GOT3 (cell line): Measurements from ENCODE around the gene CFAP45.

Experiments
- DNase-seq: peaks from one replicate; lab custom pipeline; 2025; ENCODE audit warnings: mixed read lengths; lab: John Stamatoyannopoulos, UW

The CFAP45 gene

DNA sequence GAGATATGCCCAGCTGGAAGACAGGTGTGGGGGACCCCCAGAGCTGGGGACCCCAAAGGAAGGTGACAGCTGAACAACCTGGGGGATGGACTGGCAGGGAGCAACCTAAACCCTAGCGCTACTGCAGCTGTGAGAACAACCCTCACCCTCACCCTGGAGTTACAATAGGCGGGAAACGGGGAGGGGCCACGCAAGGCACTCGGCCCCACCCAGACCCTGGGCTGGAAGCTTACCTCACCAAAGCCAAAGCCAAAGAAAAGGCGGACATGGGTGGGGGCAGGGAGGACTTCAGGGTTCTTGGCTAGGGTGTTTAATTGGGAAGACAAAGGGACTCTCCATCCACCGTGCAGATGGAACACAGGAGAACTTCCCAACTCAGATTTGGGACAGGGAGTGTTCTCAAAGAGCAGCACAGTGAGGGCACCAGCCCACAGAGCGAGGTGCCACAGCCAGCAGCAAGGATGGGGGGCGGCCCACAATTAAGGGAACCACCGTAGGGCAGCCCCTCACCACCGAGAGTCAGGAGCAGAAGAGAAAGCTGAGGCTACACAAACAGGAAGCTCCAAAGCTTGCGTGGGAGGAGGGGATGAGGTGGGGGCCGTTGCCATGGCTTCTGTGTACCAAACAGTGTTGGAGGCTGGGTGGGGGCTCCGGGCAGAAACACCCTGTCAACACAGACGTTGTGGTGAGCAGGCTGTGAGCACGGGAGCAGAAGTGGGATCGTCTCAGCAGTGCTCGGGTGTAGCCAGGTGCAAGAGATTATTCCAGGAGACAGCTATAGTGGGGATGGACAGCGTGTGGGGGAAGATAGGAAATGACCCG lies 23.4 kb upstream of the CFAP45 start:
- DNase-seq: no peak

DNA sequence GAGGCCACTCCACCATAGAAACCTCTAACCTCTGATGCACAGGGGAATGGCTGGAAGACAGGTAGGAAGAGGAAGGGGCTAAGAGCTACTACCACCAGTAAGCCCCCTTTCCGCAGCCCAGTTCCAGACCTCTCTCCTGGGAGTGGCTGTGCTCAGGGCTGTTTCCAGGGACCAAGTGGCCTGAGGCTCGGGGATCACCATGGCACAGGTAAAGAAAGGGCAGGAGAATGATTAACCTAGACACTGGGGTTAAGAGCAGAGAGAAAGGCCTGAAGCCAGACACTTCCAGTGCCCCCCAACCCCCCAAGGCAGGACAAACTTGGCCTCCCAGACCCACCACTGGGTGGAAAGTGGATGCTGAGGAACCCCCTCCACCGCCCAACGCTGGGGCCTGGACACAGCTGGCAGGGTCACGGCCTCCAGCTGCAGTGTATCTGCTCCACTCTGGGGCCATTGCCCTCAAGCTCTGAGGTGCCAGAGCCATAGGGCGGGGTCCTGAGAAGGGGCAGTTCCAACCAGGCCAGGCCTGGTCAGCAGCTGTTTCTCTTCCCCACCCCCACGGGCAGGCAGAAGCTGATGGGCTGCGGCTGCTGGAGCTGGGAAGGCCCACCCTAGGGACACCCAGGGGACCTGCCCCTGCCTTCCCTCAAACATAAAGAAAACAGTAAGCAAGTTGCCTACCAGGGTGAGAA lies 22.7 kb upstream of the CFAP45 start:
- no peak for DNase-seq

DNA sequence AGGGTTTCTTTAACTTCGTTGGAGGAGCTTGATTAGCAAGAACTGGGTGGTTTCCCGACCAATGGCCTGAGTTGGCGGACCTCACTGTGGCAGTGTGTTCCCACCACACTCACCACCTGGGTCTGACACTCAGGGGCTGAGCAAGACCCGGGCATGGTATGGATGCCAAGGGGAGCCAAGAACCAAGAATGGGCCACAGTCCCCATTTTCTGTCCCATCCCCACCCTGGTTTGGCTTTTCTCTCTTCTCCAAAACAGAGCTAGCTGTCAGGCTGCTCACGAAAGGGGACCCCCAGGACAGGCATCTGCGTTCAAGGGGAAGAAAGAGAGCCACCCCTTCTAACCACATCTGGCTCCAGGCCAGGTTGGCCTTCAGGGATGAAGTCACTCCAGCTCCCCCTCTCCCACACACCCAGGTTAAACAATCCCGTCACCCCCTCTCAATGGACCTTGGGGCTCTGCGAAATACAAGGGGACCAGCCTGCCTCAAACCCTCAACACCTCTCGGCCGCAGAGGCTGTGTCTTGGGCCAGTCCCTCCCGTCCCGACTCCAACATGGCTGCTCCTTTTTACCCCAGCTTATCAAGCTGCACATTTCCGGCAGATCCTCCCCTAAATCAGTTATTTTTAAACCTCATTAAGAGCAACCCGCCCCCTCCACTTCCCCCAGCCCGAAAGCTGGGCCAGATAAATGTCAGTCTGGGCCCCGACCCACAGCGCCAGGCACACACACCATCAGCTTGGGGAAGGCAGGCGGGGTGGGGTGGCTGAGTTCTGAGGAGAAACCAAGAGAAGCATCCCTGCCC lies 21.9 kb upstream of the CFAP45 start:
- no peak for DNase-seq

DNA sequence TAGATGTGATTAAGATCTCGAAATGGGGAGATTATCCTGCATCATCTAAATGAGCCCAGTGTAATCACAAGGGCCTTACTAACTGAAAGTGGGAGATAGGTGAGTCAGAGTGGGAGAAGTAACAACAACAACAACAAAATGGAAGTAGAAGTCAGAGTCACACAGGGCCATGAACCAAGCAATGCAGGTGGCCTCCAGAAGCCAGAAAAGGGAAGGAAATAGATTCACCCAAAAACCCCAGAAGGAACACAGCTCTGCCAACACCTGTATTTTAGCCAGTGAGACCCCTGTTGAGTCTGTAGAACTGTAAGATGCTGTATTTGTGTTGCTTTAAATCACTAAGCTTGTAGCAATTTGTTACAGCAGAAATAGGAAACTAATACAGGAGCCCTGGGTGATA lies 21.3 kb upstream of the CFAP45 start:
- no peak for DNase-seq

DNA sequence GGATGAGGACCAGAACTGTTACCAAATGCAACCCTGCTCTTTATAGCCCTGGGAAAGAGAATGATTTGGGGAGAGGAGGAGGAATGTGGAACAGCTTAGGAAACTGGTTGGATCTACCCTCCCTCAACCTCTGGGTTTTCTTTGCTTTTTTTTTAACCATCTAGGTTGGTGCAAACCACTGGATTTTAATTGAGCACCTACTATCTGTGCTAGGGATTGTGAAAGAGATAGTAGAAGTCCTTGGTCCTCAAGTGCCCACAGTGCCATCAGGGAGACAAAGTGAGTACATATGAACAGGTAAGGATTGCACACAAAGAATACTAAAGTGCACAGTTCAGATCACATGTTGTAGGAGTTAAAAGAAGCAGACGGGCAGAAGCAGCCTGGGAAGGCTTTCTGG lies 20.7 kb upstream of the CFAP45 start:
- no peak for DNase-seq

DNA sequence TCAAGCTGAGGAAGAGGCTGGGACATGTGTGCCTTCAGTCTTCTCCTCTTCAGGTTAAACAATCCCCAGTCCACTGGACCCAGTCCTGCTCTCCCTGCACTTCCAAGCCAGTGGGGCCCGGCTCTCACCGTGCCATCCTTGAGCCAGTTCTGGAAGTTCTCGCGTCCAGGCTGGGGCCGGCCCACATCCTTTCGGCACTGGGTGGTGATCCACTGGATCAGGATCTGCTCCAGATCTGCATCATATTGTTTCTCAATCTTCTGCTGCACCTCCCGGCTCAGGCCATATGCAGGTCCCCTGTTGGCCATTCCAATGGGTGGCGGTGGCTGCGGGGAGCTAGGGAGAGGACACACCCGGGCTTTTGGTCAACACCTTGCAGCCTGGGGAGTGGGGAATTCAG lies 20.2 kb upstream of the CFAP45 start:
- DNase-seq: no peak

DNA sequence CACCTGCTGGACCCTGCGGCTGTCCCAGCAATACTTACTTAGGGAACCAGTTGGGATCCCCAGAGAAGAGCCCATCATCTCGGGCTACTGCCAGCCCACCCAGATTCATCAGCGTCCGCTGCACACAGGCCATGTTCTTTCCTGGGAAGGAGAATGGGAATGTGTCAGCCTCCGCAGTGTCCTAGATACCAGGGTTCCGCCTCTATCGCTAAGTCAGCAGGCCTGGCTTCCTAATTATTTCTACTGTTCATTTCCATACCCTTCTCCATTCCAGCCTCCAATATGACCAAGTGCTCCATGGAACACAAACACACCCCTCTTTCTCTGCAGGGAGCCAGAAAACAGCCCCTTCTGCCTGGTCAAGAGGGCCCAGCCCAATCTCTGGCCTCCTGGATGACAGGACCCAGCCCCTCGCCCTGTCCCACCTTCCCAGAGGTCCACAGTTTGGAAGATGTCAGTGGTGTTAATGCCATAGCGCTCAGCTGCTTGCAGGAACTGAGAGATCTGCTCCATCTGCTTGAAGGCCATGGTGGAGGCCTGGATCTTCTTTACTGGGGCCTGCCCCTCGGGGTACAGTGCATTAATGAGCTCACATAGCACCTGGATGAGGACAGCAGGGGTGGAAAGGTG lies 19.4 kb upstream of the CFAP45 start:
- DNase-seq: no peak

DNA sequence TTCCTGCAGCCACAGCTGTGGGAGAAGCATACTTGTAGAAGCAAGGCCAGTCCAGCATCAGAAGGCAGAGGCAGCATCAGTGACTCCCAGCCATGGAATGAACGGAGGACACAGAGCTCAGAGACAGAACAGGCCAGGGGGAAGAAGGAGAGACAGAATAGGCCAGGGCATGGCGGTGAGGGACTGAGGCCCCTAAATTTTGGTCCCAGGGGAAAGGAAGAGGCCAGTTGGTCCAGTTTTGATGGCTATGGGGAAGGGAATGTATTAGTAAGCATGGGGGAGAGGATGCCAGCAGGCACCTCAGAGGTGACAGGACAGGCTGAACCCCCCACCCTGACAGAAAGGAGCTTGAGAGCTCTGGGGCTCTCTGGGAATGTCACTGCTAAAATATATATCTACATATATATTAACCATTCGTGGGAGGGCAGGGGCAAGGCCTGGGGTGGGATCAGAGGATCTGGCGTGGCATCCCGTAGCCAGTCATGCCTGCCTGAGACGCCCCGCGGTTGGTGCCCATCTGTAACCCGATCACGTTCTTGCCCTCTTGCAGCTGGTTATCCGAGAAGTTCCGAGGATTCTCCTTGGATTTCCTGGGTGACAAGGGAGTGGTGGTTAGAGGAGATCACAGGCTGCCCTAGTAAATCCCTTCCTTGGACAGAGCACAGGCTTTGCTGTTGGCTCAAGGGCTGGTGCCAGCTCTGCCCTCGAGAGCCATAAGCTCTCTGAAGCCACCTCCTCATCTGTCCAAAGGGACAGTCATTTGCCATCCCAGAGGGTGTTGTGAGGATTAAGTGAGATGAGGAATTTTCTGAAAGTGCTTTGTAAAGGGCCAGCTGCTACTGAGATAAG lies 18.6 kb upstream of the CFAP45 start:
- no peak for DNase-seq

DNA sequence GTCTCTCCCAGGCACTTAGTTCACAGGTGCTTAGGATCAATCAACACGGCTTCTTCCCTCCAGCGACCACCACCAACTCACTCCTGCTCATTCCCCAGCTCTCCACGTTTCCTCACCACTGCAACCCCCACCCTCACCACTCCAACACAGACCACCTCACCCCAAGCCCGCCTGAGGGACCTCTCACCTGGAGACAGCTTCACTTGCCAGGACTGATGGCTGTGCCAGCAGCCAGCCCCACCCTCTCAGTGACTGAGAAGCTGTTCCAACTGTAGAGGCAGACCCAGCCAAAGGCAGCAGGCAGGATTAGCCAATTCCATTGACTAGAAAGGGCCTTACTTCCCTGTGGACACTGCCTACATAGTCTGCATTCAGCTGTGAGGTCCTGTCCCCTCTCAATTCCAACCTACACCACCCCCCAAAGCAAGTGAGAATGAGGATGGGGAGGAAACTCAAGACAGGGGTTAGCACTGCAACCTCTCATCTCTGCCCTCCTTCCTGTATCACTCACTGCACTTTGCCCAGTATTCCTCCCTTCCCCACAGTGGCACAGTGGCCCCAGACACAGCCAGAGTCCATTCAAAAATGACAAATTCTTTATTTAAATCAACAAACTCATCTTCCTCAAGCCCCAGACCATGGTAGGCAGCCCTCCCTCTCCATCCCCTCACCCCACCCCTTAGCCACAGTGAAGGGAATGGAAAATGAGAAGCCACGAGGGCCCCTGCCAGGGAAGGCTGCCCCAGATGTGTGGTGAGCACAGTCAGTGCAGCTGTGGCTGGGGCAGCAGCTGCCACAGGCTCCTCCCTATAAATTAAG lies 17.8 kb upstream of the CFAP45 start:
- DNase-seq: no peak

DNA sequence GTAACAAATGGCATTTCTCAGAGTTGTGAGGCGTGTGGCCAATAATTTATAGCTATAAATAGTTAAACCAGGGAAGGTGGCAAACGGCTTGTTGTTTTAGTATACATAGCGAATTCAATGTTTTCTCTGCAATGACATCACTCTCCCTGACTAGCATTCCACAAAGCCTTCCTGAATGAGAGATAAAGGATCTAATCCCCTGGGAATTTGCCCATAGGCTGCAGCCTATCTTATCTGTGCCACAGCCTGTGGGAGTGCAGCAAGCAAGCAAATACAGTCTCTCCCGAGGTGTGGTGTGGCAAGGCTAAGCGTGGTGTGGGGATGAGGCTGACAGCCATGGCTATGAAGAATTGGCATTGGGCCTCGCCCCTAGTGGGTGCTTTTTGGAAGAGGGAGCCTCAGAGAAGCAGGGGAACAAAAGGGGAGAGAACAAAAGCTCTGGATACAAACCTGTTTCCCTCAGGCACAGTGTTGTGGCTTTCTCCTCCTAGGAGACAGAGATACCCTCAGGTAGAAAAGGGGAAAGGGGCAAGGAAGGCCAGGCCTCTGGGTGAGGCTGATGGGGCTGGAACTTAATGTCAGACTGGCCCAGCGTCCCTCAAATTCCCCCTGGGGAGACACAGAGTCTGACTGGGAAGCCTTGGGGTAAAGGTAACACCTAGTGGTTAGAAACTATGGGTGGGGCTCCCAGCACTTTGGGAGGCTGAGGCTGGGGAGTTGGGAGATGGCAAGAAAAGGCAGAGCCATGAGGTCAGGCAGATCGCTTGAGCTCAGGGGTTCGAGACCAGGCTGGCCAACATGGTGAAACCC lies 16.5 kb upstream of the CFAP45 start:
- DNase-seq: no peak

DNA sequence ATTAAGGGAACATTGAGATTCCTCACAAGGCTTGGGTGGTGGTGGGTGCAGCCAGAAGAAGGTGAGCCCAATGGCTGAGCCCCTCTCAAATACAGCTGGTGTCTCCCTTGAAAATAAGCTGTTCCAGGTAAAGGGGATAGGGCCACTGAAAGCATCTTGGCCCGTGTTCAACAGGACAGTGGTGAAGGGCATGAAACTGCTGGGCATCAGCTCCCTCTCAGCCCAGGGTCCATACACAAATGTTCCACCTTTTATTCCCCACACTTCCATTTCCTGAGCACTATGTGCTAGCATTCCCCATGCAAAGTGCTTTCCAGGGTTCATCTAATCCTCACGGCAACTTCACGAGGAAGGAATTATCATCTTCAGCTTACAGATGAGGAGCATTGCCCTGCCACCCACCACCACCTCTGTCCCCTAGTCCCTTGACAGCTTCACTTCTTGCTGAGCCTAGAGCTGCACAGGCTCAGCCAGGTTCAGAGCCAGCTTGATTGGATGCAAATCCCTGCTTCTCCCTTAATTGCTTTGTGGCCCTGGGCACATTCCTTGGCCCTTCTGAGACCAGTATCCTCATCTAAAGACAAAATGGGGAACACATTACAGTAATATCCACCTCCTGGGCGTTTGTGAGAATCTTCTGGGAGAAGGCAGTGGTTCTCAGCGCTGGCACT lies 15.7 kb upstream of the CFAP45 start:
- no peak for DNase-seq

DNA sequence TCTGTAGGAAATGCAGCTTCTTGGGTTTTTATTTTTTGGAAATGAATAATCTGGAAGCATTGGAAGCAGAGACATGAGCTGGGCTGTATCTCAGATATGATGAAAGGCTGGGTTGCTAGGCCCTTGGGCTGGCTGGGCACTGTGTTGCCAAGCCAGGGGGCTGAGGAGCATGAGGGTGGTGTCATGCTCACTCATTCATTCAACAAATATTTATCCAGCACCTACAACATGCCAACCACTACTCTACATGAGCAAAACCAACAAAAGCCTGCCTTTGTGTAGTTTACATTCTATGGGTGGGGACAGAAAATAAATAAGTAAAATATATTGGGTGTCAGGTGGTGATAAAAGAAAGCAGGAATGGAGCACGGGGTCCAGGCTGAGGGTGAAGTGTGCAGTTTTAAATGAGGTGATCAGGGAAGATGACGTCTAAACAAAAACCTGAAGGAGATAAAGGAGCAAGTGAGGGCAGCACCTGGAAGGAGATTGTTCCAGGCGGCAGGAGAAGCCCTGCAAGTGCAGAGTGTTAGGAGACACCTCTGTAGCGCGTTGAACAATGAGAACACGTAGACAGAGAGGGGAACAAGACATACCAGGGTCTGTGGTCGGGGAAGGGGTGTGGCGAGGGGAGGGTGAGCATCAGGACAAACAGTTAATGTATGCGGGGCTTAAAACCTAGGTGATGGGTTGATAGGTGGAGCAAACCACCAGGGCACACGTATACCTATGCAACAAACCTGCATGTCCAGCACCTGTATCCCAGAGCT lies 14.5 kb upstream of the CFAP45 start:
- no peak for DNase-seq

DNA sequence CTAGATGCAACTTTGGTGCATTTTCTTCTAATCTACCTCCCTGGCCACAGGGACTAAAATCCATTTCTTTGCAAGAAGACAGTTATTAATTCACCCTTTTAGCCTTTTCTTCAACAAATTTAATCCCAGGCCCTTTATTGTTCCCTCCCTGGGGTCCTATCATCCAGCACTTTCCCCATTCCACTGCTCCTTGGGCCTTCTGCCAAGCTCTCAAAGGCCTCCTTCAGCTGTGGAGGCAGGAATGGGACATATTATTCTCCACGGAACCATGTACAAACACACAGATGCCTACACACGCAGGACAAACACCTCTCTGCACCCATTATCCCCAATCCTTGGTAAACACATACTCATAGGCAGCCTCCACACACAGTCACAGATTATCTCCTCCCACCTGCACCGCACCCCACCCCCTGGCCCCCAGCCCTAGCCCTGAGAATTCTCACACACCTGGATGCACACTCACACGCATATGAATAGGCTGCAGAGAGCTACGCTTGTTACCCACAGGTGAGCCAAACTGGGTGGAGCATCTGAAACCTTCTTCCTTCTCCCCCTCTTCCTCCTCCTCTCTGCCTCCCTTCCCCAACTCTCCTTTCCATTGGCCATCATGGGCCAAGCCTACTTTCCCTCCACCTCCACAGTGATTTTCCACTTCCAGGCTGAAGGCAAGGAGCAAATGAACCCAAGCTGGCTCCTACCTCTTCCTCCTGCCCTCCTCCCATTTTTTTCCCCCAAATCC lies 13.7 kb upstream of the CFAP45 start:
- DNase-seq: no peak

DNA sequence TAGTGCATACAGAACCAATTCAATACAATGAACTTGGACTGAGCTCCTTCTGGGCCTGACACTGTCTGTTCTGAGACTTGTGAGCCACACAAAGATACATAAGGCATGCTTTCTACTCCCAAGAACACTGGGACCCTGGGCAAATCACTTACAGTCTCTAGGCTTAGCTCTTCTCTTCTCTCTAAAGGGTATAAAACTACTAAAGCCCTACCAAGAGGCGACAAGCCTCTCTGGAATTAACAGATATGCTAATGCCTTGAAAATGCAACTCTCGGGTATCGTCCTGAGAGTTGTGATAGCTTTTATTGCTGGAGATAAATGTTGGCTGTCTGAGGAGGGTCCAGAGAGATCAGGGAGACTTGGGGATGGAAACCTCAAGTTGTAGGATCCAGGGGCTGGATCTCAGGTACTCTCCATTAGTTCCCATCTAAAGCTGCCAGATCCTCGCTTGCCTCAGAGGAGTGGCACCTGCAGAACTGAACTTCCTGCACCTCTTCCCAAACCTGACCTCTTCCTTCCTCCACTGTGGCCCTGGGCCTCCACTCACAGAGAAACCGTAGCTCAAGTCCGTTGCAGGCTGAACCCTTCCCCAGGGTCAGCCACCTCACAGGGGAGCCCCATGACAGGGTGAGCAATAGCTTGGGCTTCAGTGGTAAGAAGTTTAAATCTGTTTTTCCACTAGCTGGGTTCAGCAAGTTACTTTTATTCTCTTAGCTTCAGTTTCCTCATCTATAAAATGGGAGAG lies 11.5 kb upstream of the CFAP45 start:
- no peak for DNase-seq

DNA sequence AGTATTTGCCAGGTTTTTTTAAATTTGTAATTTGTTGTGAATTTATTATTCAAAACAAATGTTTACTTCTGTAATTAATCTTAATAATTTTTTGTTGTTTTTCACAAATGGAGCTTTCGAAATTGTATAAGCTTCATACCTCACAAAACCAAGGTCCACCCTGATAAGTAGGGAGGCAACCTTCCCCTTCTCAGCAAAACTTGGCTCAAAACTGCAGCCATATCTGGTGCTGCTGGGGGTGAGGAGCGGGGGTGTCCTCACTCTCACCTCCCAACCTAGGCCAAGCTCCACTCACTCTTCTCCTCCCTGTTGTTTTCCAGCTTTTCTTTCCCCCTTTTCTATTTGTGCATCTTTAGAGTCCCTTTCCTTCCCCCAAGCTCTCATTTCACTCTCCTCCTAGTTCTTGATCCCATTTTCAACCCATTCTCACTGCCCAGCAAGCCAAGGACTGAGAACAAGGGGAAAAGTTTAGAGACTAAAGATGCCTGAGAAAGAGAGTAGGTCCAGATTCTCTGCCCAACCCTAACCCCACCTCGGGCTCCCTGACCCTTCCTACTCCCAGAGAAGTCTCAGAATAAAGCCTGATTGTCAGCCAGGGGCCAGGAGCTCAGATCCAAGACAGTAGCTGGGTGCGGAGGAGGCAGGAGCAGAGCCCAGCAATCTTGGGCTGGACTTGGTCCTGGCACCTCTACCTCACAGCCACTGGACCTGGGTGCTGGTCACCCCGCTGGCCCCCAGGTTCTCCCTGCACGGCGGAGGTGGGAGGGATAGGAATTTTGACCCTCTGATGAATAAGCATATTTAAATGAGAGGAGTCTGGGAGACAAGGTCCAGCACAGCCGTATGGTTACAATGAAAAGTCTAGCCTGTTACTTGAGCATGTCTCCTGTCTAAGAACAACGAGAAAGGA lies 8.3 kb upstream of the CFAP45 start:
- DNase-seq: no peak

DNA sequence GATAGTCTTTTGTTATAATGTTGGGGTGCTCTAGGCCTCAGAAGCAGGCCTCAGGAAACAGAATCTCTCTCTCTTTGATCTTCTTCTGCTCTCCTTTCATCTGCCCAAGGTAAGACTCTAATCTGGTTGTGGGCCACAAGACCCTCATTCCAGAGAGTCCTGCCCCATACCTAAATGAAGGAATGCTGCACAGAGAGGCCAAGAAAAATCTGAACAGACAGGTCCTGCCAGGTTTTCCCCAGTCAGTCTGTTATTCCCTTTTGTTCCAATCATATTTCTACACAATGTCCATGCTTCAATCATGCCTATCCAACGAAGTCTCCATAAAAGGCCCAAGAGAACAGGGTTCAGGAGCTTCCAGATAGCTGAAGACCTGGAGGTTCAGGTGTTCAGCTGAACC lies 7.0 kb upstream of the CFAP45 start:
- no peak for DNase-seq
